ENCODE measurements around the gene ADPRHL1.

GRCh38 chr13:113394339-113394640 lies 59.0 kb downstream of the ADPRHL1 start:
- no peak for TF ChIP-seq CTCF (IDR thresholded peaks at IDR 0.05; ENCODE audit: low read depth, low read length)
- no peak for TF ChIP-seq EZH2phosphoT487 (IDR thresholded peaks at IDR 0.05; ENCODE audit: low read depth)
